Retina (tissue), 1 donor: ENCODE measurements around the gene POLA2.

ENCODE experiments used
- DNase-seq: peaks from one replicate; pipeline ENCODE4 v3.0.0-alpha.2; 2016

The POLA2 gene

DNA sequence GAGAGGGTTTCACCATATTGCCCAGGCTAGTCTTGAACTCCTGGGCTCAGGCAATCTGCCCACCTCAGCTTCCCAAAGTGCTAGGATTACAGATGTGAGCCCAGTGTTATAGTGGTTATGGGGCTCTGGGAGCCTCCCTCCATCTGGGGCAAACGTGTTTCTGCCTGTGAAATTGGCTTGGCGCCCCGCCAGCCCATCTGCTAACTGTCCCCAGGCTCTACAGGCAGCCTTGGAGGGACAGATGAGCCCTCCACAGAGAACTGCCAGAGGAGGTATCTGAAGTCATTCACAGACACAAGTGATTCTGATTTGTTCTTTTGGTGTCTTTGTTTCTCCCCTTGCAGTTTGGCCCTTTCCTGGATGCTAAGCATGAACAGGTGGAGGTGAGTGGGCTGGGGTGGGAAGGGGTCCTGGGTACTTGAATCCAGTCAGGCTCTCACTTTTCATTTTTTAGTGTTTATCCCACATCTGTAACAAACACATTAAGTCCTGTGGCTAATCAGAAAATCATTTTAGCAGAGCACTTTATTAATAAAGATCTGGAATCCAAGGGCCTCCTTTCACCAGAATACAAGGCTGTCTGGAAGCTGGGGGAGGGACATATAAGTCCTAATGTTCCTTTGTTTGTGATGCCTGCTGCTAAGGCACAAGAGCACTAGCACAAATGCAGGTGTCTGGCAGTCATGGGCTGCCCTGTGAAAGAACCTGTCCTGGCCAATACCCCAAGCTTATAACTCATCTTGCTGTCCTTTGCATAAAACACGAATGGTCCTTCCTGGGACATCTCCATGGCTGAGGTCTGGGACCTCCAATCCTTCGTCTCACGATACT lies 27.2 kb downstream of the POLA2 start:
- DNase-seq: no peak

DNA sequence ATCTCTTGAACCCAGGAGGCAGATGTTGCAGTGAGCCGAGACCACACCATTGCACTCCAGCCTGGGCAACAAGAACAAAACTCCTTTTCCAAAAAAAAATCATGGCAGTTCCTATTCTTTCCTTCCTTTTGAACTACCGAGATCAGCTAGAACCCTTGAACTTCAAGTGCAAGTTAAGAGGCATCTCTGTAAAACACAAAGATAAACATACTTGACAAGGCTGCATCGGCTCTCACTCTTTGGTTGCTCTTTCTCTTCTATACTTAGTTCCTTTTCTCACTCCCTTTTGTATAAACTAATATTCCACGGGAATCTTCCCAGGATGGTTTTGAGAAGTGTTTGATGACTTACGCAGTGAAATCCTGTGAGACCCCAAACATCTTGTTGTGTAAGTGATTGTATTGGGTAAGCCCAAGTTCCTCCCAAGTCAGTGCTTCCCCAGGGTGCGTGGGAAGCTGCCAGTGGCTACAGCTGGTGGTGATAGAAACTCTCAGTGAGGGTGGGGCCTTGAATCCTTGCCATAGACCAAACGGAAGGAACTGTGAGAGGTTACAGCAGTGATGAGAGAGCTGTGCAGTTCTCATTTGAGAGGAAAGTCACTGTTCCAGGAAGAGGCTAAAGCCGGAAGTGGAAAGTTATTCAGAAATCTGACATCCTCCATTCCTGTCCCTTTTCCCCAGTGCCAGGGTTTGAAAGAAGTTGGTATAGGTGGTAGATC lies 28.8 kb downstream of the POLA2 start:
- no peak for DNase-seq

DNA sequence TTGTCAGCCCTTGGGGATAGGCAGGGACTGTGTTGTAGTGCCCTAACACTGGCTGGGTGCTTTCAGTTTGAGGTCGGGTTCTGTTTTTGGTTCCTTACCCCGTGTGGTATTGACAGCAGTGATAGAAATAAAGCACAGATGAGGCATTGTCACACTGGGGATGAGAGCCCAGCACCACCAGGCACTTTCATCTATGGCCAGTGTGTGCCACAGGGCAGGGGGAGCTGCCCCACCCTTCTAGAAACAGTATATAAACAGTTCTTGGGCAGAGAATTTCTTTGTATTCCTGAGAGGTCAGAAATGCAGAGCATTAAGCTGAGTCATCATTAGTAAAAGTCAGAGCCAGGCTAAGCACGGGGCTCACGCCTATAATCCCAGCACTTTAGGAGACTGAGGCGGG lies 29.9 kb downstream of the POLA2 start:
- no peak for DNase-seq

DNA sequence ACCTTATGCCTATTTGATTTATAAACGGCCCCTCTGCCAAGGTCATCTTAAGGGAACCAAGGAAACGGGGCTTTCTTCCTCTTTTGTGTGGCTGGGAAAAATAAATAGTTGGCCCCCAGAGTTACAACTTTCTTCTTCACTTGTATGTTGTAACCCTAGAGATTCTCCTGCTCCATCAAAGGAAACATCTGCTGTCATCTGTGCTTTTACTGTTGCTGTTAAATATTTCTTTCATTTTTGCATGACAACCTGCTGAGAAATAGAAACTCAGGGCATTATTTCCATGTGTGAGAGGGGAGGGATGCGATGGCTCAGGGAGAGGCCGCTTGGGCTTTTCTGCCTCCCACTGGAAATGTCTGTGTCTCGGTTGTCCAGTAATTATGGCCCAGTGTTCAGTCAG lies 31.1 kb downstream of the POLA2 start:
- DNase-seq: no peak

DNA sequence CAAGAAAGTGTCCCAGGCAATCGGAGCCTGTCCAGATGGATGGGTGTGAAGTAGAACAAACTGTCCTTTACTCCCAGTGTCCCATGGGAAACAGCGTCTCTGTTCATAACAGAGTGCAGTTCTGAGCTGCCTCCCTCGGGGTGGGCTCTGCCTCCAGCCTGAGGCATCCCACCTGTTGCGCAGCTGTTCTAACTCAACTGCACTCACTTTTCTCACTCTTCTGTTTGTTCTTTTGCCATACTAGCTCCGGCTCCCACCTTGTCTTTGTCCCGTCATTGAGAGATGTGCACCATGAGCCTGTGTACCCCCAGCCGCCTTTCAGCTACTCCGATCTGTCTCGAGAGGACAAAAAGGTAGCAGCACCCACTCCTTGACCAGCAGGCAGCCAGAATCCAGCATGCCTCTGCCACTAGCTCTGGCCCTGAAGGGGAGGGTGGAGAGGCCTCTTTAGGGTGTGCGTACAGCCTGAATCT lies 32.2 kb downstream of the POLA2 start:
- DNase-seq: no peak

DNA sequence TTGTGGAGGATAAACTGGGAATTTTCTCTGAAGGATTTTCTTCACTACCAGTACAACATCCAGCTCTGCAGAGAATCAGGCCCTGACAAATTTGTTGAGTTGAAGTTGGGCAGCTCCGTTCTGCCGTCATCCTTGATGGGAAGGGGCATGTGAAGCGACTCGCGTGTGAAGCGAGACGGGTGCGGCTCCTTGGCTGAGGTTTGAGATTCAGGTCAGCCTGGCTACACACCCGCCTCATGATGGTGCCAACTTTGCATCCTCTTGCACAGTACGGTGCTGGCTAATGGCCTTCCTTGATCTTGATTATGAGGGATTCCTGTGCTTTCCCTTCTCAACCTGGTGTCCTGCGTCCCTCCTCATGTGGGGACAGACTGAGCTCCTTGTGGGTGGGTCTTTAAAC lies 33.2 kb downstream of the POLA2 start:
- no peak for DNase-seq

DNA sequence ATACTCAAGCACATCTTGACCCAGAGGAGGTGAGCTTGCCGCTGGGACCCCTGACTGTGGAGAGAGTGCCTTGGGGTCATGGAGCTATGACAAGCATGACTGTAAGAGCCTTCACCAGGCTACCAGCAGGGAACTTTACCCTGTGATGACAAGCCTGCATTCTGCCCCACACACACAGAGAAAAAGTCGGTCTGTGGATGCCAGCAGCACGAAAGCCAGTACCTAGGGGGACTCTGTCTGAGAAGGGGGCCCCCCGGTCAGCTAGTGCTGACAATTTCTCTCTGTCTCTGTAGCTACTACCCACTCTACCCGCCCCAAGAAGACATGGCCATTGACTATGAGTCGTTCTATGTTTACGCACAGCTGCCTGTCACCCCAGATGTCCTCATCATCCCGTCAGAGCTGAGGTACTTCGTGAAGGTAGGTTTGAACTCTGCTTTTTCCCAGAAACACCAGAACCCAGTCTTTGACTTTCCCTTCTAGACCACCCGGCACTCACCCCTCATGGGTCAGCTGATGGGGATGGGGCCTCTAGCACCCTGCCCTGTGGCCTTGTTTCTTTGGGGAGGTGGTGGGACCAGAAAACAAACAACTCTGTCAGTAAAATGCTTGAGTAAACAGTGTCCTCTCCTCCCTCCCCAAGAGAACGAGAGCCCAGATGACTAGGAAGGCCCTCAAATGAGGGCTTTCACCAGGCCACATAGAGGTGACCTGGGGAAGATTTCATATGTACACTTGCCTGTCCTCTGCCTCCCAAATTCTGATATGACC lies 34.0 kb downstream of the POLA2 start:
- DNase-seq: no peak

DNA sequence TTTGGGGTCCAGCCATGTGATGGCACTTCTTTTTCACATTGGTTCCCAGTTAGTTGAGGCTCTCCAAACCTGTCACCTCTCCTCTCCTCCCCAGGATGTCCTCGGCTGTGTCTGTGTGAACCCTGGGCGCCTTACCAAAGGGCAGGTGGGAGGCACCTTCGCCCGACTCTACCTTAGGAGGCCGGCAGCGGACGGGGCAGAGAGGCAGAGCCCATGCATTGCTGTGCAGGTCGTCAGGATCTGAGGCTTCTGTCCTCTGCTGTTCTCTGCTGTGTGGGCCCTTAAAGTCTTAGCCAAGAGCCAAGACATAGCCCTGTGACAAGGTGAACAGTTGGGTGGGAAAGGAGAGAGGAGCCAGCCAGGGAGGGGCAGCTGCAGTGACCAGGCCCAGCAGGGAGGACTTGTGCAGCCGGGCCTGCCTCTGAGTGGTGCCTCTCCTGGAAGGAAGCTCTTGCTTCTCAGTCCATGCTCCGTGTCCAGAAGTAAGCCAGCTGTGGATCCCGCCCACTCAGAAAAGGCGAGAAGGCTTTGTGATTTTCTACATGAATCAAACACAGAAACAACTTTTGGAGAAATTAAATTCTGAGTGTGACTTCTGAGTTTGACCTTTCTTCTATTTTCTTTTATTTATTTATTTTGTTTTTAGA lies 35.4 kb downstream of the POLA2 start:
- DNase-seq: no peak

DNA sequence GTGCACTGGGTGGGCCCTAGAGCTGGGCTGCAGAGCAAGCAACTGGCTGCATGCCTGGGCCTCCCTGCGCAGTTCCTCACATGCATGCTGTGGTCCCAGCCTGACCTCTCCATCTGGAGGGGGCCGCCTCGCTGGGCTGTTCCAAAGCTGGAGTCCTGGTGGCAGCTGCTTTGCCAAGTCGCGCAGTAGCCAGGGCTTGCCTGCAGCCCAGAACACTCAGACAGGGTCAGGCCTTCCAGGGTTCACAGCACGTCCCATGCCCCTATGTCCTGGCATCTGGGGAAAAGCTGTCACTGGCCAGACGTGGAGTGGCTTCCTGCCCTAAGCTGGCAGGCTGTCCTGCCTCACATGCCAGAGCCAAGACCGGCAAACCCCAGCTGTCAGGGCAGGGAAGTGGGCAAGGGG lies 36.4 kb downstream of the POLA2 start:
- no peak for DNase-seq

DNA sequence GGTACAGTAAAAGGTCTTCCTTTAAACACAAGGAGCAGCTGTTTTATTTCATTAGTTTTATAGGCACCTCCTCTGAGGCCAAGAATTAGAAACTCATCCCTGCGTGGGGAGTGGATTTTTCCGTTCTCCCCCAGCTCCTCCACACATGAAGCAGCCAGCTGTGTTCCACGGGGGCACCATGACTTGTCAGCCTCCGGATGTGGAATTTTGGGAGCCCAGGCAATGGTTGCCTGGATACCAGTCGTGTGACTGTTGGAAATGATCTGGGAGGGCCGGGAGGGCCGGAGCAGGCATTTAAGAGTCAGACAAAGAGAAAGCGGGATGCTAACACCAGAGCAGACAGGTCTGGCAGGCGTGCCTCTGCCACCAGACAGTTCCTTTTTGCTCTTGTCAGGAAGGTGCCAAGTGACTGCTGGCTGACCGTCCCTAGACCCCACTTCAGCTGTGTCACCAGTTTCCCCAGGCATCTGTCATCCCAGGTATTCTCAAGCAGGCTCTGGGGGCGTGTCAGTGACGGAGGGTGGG lies 37.0 kb downstream of the POLA2 start:
- no peak for DNase-seq

DNA sequence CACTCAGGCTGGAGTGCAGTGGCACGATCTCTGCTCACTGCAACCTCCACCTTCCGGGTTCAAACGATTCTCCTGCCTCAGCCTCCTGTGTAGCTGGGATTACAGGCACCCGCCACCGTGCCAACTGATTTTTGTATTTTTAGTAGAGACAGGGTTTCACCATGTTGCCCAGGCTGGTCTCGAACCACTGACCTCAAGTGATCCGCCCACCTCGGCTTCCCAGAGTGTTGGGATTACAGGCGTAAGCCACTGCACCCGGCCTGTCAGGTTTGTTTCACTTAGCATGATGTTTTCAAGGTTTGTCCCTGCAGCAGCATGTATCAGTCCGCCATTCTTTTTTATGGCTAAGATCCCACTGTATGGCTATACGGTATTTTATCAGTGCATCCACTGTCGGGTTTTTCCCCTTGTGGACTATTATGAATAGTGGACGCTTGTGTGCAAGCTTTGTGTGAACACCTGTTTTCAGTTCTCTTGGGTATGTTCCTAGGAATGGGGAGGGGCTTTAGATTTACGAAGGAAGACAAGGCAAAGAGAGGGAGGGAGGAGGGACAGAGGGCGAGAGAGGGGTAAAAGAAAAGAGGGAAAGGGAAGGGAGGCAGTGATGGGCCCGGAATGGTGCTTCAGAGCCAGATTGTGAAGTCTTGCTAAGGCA lies 39.0 kb downstream of the POLA2 start:
- DNase-seq: no peak

DNA sequence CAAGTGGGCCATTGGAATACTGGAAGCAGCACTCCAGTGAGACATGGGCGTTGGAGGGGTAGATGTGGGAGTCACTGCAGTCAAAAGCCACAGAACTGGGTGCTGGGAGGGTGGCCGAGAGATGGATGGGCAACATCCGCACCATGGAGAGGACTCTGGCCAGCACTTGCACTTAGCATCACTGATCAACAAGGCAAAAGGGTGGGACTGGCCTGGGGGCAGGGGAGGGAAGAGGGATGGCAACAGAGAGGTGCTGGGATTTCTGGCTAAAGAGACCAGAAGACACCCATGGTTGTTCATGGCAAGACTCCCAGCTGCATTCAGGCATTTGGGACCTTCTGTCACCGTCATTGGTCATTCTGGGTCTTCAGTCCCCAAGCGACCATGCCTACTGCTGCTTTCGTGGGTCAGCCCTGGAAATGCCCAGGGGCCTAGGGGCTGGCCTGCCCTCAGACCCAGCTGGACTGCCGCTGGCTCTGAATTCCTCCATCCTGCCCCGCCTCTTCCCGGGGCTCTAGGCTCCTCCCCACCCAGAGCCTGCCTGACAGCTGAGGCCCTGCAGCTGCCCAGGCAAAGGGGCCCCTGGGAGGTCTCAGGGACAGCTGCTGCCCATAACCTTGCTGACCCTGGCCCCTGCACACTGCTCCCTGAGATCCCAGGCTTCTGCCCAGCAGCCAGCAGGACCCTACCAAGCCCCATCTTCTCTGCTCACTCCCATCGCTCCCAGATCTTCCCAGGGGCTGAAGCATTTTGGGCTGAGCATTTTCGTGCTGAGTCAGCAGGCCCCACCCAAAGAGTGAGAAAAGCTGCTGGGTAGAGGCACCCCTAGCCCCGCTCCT lies 39.9 kb downstream of the POLA2 start:
- DNase-seq: peak; percentile 77

DNA sequence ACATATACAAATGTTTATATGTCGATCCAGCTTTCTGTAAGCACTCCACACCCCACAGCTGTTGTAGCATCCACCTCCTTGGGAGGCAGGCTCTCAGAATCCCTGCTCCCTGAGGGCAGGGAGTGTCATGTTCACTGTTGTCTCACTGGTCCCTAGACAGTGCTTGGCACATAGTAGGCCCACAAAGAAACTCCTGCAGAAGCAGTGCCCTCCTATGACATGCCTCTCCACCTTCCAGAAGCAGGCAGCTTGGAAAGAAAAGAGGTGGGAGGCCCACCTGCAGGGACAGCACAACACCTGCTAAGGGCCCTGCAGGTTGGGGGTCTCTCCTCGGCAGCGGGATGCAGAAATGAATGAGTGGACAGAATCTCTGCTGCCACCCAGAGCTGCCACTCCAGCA lies 41.8 kb downstream of the POLA2 start:
- DNase-seq: no peak

DNA sequence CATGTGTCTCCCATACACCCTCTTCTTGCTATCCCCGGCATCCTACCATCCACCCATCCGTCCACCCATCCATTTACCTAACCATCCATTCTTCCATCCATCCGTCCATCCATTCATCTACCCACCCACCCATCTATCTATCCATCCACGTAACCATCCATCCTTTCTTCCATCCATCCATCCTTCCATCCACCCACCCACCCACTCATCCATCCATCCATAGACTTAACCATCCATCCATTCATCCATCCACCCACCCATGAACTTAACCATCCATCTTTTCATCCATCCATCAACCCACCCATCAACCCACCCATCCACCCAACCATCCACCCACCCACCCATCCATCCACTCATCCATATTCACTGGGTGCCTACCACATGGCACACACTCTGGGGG lies 42.3 kb downstream of the POLA2 start:
- DNase-seq: no peak

DNA sequence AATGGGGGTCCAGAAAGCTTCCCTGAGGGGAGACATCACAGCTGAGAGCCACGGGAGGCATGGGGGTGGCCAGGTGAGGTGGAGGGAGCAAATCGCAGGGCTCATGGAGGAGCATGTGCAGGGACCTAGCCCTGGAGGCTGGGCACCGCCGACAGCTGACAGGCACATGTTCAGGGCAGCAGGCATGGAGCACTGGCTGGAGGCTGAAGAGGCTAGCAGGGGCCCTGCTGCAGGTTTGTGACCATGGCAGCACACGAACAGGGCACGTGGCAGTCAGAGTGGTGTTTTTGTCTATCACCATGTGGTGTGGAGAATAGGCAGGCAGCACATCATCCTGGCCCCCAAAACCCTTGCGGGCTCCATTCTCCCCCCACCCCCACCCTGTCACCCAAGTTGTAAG lies 42.9 kb downstream of the POLA2 start:
- DNase-seq: no peak

DNA sequence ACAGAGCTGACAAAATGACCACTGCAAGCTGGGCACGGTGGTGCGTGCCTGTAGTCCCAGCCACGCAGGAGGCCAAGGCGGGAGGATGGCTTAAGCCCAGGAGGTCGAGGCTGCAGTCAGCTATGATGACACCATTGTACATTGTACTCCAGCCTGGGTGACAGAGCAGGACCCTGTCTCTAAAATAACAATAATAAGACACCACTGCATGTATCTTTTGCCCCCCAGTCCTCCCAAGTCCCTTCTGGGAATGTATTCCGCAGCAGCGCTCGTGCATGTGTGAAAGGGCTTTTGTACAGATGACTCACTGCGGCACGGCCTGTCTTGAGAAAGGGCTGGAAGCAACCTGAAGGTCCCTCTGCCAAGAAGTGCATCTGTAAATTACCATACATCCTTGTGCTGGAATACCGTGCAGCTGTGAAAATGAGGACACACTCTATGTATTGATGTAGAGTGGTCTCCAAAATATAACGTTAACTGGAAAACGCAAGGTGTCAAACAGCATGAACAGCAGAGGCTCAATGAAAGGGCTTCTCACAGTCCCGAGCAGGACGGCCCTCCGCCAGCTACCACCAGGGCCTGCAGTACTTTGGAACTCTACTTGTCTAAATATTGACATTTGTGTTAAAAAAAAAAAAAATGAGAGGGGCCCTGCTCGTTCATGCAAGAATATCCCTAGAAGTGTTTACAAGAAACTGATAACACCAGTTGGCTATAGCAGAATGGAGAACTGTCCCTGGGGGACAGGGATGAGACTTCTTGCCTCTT lies 43.9 kb downstream of the POLA2 start:
- no peak for DNase-seq

DNA sequence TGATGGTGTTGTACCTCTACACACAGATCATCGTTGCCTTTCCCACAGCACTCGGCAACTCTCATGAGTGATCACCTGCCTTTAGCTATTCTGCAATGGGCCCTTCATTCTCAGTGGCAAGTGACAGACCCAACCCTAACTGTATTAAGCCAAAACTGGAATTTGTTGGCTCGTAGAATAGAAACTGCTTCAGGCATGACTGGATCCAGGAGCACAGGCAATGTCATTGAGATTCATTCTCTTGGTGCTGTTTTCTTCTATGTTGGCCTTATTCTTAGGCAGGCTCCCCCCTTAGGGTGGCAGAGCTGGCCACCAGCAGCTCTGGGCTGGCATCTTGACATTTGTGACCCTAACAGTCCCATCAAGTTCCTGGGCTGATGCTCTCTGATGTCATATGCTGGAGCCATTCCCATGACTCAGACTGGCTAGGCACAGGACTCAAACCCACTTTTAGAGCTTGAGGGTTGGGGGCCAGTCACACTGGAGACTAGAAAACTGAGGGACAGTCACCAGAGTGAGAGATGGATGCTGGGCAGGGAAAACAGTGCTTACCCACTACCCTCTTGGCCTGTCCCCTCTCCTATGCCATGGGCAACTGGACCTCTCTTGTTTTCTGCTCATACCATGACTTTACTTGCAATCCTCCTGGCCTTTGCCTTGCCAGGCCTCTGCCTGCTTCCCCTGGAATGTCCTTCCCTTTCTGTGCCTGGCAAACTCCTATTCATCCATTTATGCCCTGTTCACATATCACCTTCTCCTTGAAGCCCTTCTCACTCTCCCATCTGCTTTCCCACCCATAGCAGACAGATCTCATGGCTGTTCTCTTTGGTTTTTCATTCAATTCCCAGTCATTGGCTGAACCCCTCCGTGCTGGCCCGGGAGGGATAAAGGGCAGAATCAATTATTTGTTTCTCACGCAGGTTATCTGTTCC lies 45.8 kb downstream of the POLA2 start:
- DNase-seq: no peak

DNA sequence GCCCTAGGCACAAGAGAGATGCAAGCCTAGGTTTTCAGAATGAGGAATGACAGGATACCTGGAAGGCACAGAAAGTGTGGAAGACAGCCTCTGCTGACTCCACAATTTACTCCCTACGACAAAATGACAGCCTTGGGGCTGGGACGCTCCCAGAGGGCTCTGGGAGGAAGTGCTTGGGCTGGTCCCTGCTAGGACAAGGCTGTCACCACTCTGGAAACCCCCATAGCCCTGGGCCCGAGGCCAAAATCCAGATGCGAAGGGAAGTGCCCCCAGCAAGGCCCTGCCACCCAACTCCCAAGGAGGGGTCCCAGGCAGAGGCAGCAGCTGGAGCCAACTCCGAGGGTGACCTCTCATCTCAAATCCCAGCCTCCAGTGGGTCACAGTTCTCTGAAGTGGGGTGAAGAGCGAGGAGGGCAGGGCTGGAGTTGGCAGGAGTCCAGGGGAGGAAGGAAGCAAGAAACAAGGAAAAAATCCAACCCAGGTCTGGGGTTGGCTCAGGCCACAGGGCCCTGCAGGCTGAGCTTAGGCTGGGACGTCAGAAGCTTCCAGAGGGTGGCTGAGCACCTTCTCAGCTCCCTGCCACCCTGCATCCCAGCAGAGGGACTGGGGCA lies 46.6 kb downstream of the POLA2 start:
- DNase-seq: no peak

DNA sequence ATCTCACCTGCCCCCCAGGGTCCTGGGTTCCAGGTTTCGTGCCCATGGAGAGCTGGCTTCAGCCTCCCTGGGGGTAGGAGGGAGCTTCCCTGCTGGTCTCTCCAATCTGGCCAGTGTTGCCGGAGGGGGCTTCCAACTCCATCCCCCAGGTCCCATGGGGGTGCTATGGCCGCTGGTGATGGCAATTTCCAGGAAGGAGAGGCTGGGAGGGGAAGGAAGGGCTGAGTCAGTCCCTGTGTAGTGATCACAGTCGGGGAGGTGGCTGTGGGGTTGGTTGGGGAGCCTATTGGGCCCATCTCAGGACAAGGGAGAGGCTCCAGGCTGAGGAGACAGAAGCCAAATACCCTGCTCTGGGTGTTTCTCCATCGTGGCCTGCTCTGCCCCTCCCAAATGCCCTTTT lies 47.2 kb downstream of the POLA2 start:
- no peak for DNase-seq
